Gastroesophageal sphincter (tissue), 4 donors: ENCODE data around the gene MAP3K10. TPM values are rescaled to one million over a fixed set of nuclear protein-coding genes. Genes with fewer than 3 reads are reported as not detected.

Source experiments
- ATAC-seq: fragments of 150-250 bp; one replicate; pipeline ENCODE4 v1.9.1; 2016; ENCODE audit warnings: mild to moderate bottlenecking, moderate library complexity
- H3K27ac ChIP-seq, 4 donors: fragments of 200-600 bp; sonication (generic) in 3 of 4; 1 replicate in 3 of 4; 2 replicates in 1 of 4; pipeline ENCODE4 v1.5.1; 2016 to 2019
- H3K27me3 ChIP-seq: fragments of 200-600 bp; sonication (generic); one replicate; pipeline ENCODE4 v1.5.1; 2019
- H3K36me3 ChIP-seq, 2 donors: fragments of 200-600 bp; sonication (generic); one replicate each; pipeline ENCODE4 v1.5.1; 2019; ENCODE audit warnings: control low read depth in 1 of 2
- H3K4me1 ChIP-seq, 3 donors: fragments of 200-600 bp; sonication (generic); 1 replicate in 2 of 3; 2 replicates in 1 of 3; pipeline ENCODE4 v1.5.1; 2016 to 2019; ENCODE audit warnings: control low read depth in 2 of 3
- H3K4me3 ChIP-seq, 2 donors: fragments of 200-600 bp; sonication (generic); one replicate each; pipeline ENCODE4 v1.5.1; 2019; ENCODE audit warnings: mild to moderate bottlenecking in 1 of 2, moderate library complexity in 1 of 2
- H3K9me3 ChIP-seq, 3 donors: fragments of 200-600 bp; sonication (generic); one replicate each; pipeline ENCODE4 v1.5.1; 2017 to 2019; ENCODE audit warnings: control low read depth in 2 of 3
- EP300 ChIP-seq: sonication (generic); formaldehyde crosslinking; IDR thresholded peaks from one replicate; pipeline ENCODE4 v1.6.1; 2017; ENCODE audit warnings: antibody characterized with exemption, mild to moderate bottlenecking
- POLR2A ChIP-seq, 2 donors: fragments of 450-650 bp; IDR thresholded peaks; one replicate each; pipeline ENCODE4 v1.6.1; 2017; ENCODE audit warnings: antibody characterized with exemption in 2 of 2, mild to moderate bottlenecking in 2 of 2, moderate library complexity in 1 of 2
- POLR2AphosphoS5 ChIP-seq: sonication (generic); formaldehyde crosslinking; IDR thresholded peaks from one replicate; pipeline ENCODE4 v1.6.1; 2017; ENCODE audit warnings: antibody characterized with exemption
- WGBS, 2 donors: methylation state at CpG; one replicate each; pipeline ENCODE4 v1.1.5; 2018; ENCODE audit warnings: low coverage in 1 of 2; 5-methylcytosine and 5-hydroxymethylcytosine counted together
- total RNA-seq, 4 donors: library from RNA; depleted of rRNA; stranded (reverse); fragments of >200 nt; gene quantifications; one replicate each; pipeline ENCODE4 v1.1.0, GENCODE V29; 2016
- TF ChIP-seq, protein P1 (sequence below), 4 experiments: fragments of 200-600 bp in 2 of 4; fragments of 450-650 bp in 2 of 4; sonication (generic) in 1 of 4; IDR thresholded peaks; one replicate each; pipeline ENCODE4 v1.5.1; 2017 to 2019; ENCODE audit warnings: antibody characterized with exemption in 4 of 4, mild to moderate bottlenecking in 2 of 4, moderate library complexity in 2 of 4

The MAP3K10 gene
- 10 to 100 TPM in 3 of 4 donors, 1 to 10 TPM in 1; 9.8 to 21.3 (median 16.4) TPM for total RNA-seq

DNA sequence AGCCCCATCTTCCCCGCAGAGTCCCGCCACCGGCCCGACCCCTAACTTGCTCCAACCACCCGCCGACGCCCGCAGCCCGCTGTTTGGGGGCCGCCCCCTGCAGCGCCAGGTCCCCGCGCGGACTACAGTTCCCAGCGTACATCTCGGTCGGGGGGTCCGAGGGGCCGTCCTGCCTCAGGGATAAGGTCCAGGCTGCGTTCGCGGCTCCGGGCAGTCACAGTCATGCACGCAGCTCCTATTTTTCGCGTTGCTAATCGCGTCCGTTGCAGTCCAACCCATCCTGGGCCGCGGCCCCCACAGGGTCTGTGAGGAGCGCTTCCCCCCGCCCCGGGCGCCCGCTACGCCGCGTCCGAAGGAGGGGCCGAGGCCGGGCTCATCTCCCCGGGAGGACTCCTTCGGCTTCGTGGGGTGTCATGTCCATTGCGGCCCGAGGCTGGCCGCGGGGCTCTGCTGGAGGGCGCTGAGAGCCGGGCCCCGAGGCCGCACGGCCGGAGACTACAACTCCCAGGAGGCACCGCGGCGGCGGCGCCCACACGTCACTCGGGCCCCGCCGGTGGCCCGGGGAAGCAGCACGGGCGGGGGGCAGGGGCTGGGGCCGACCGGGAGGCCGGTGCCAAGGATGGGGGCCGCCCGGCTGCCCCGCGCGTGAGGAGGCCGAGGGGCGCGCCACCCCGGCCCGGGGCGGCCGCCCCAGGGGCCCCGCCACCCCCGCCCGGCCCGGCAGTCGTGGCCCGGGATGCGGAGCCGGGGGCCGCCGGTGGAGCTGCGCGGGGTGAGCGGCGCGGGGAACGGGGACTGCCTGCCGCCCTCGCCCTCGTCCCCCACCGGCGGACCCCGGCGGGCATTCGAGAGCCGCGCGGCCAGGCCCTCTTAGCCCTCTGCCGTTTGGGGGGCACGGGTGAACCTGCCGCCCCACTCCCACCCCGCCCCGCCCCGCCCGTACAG, at the start of gene MAP3K10:
Gene MAP3K10, plus strand, starts transcription at position 536 of the 945 bp plus-strand sequence. CDS start 606 bp downstream, outside the sequence.
- ATAC-seq, result peak; percentile 92
- WGBS, 2 donors, result 0% methylated on average over 2 of the region's 116 CpGs; no CpG with 5 or more reads in 1 of the 2 donors
- TF ChIP-seq POLR2A (IDR thresholded peaks at IDR 0.05) (no peak), EP300 (no peak)
- TF ChIP-seq, protein P1, sequence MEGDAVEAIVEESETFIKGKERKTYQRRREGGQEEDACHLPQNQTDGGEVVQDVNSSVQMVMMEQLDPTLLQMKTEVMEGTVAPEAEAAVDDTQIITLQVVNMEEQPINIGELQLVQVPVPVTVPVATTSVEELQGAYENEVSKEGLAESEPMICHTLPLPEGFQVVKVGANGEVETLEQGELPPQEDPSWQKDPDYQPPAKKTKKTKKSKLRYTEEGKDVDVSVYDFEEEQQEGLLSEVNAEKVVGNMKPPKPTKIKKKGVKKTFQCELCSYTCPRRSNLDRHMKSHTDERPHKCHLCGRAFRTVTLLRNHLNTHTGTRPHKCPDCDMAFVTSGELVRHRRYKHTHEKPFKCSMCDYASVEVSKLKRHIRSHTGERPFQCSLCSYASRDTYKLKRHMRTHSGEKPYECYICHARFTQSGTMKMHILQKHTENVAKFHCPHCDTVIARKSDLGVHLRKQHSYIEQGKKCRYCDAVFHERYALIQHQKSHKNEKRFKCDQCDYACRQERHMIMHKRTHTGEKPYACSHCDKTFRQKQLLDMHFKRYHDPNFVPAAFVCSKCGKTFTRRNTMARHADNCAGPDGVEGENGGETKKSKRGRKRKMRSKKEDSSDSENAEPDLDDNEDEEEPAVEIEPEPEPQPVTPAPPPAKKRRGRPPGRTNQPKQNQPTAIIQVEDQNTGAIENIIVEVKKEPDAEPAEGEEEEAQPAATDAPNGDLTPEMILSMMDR (IDR thresholded peaks at IDR 0.05), result no peak
- Histone ChIP-seq H3K36me3 (no peaks in the 10 kb centered on the region), H3K27ac (peak within 1 kb of the TSS; percentile 93 to 100 (median 96)), H3K27me3 (no peaks in the 10 kb centered on the region), H3K9me3 (no peaks in the 10 kb centered on the region), H3K4me1 (peaks cover 0 to 41% (median 17%) of the 10 kb centered on the region in 3 donors), H3K4me3 (peak within 1 kb of the TSS; percentile 74 to 97)

DNA sequence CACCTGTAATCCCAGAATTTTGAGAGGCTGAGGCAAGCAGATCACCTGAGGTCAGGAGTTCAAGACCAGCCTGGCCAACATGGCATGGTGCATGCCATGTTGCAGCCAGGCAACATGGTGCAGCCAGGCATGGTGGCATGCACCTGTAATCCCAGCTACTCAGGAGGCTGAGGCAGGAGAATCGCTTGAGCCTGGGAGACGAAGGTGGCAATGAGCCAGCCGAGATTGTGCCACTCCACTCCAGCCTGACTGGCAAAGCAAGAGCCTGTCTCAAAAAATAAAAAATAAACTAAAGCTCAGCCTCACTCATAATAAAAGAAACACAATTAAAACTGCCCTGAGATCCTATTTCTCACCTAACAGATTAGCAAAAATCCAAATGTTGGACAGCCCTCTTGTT, 49.7 kb upstream of the MAP3K10 start:
- Histone ChIP-seq H3K4me3 (no peak overlapping the region), H3K27ac (no peak overlapping the region), H3K36me3 (no peaks in the 10 kb centered on the region), H3K27me3 (peaks cover 27% of the 10 kb centered on the region), H3K9me3 (no peaks in the 10 kb centered on the region), H3K4me1 (no peaks in the 10 kb centered on the region)
- WGBS, 2 donors, result 50 to 86% methylated on average over 1 to 2 of the region's 3 CpGs
- no peak for ATAC-seq
- TF ChIP-seq POLR2A (IDR thresholded peaks at IDR 0.05), result no peak
- no peak for TF ChIP-seq EP300
- TF ChIP-seq POLR2AphosphoS5, result no peak
- TF ChIP-seq, protein P1 (IDR thresholded peaks at IDR 0.05), result no peak

DNA sequence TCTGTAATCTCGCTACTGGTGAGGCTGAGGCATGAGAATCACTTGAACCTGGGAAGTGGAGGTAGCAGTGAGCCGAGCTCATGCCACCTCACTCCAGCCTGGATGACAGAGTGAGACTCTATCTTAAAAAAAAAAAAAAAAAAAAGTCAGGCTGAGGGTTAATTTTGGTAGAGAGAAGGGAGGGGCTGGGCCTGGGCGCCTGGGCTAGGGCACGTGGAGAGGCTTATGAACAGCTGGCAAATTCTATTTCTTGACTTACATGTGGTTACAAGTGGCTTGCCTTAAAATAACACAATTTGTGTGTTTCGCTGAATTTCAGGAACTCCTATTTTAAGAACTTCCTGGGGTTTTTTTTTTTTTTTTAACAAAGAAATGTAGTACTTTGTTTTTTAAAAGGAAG, 47.6 kb upstream of the MAP3K10 start:
- no peaks in the 10 kb centered on the region for H3K9me3 ChIP-seq
- no peak for ATAC-seq
- WGBS, 2 donors, result 29 to 33% methylated on average over 5 of the region's 5 CpGs
- H3K4me3 ChIP-seq, result no peak overlapping the region
- no peak for TF ChIP-seq POLR2AphosphoS5
- no peak for TF ChIP-seq EP300
- no peak for TF ChIP-seq POLR2A (IDR thresholded peaks at IDR 0.05)
- TF ChIP-seq, protein P1 (IDR thresholded peaks at IDR 0.05), result no peak
- peaks cover 34% of the 10 kb centered on the region for H3K27me3 ChIP-seq
- no peaks in the 10 kb centered on the region for H3K36me3 ChIP-seq
- no peaks in the 10 kb centered on the region for H3K4me1 ChIP-seq
- no peak overlapping the region for H3K27ac ChIP-seq

DNA sequence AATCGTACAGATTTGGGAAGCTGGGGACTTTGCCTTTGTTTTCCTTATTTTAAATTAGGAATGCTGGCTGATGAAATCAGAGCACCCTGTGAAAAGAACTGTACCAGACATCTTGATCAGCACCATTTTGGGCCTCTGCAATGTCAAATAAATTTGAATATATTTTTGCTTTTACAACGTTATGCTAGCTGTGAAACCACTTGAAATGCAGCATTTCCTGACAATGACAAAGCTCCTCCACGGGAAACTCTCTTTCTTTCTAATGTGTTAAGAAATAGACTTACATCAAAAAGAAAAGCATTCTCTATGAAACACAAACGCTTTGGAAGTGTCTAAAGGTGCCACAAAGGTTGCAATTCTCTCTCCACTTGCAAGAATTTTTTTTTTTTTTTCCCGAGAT, 47.1 kb upstream of the MAP3K10 start:
- TF ChIP-seq, protein P1 (IDR thresholded peaks at IDR 0.05), result no peak
- TF ChIP-seq EP300, result no peak
- TF ChIP-seq POLR2AphosphoS5, result no peak
- no peak for TF ChIP-seq POLR2A (IDR thresholded peaks at IDR 0.05)
- no peaks in the 10 kb centered on the region for H3K4me1 ChIP-seq
- no peak overlapping the region for H3K4me3 ChIP-seq
- 12 to 21% methylated on average over 5 of the region's 5 CpGs for WGBS, 2 donors
- H3K27me3 ChIP-seq, result peaks cover 37% of the 10 kb centered on the region
- no peaks in the 10 kb centered on the region for H3K9me3 ChIP-seq
- no peaks in the 10 kb centered on the region for H3K36me3 ChIP-seq
- H3K27ac ChIP-seq, result no peak overlapping the region
- ATAC-seq, result no peak
